Measurements from ENCODE around the gene DPF3.

DPF3 gene

GRCh38 chr14:72792051-72792788 lies 101.7 kb downstream of the DPF3 start:
- no peak for DNase-seq

GRCh38 chr14:72790887-72791566 lies 102.9 kb downstream of the DPF3 start:
- no peak for DNase-seq

- DNase-seq: no peak
Observed at GRCh38 chr14:72788972-72789728, 104.8 kb downstream of the DPF3 start.

- no peak for DNase-seq
Observed at GRCh38 chr14:72788255-72788654, 105.6 kb downstream of the DPF3 start.

- no peak for DNase-seq
Observed at GRCh38 chr14:72787841-72788240, 106.1 kb downstream of the DPF3 start.

- DNase-seq: no peak
Observed at GRCh38 chr14:72786378-72787350, 107.2 kb downstream of the DPF3 start.

GRCh38 chr14:72783741-72784140 lies 110.2 kb downstream of the DPF3 start:
- DNase-seq: no peak

- DNase-seq: no peak
Observed at GRCh38 chr14:72782817-72783216, 111.1 kb downstream of the DPF3 start.

GRCh38 chr14:72781561-72782508 lies 112.1 kb downstream of the DPF3 start:
- no peak for DNase-seq

GRCh38 chr14:72780751-72781150 lies 113.2 kb downstream of the DPF3 start:
- DNase-seq: no peak

- no peak for DNase-seq
Observed at GRCh38 chr14:72779679-72780078, 114.2 kb downstream of the DPF3 start.

- DNase-seq: no peak
Observed at GRCh38 chr14:72777636-72778035, 116.3 kb downstream of the DPF3 start.

GRCh38 chr14:72776701-72777261 lies 117.1 kb downstream of the DPF3 start:
- DNase-seq: no peak

GRCh38 chr14:72775923-72776554 lies 117.9 kb downstream of the DPF3 start:
- DNase-seq: no peak

- DNase-seq: no peak
Observed at GRCh38 chr14:72774894-72775620, 118.8 kb downstream of the DPF3 start.

- DNase-seq: no peak
Observed at GRCh38 chr14:72774141-72774540, 119.8 kb downstream of the DPF3 start.

- DNase-seq: no peak
Observed at GRCh38 chr14:72771561-72771960, 122.3 kb downstream of the DPF3 start.

- no peak for DNase-seq
Observed at GRCh38 chr14:72766296-72766695, 127.6 kb downstream of the DPF3 start.

GRCh38 chr14:72763892-72764291 lies 130.0 kb downstream of the DPF3 start:
- DNase-seq: no peak

GRCh38 chr14:72759670-72760069 lies 134.2 kb downstream of the DPF3 start:
- DNase-seq: no peak

Measured in GOT3 (cell line).